ENCODE measurements around the gene STXBP5. TPM values are rescaled to one million over a fixed set of nuclear protein-coding genes. Genes with fewer than 3 reads are reported as not detected.

The STXBP5 gene
- total and polyA plus RNA-seq, 7 experiments from 2014 or later: 2.5 to 47.4 (median 26.5) TPM

GRCh38 chr6:147395158-147395557 is 190.9 kb downstream of the STXBP5 start:
- H3K36me3 ChIP-seq (ENCODE audit: control insufficient read depth in 2 of 3, insufficient read depth in 3 of 3, low read length in 3 of 3): no peaks in the 10 kb centered on the region
- POLR2A ChIA-PET: no interaction called here
- Mint-ChIP-seq H3K9me3 (peaks cover 0 to 5% (median 3%) of the 10 kb centered on the region in 11 donors), H3K27me3 (no peaks in the 10 kb centered on the region), H3K36me3 (peaks cover 0 to 4% (median 0%) of the 10 kb centered on the region in 5 donors), H3K4me1 (no peaks in the 10 kb centered on the region), H3K4me3 (no peak overlapping the region), H3K27ac (no peak overlapping the region)
- no peaks in the 10 kb centered on the region for H3K9me3 ChIP-seq (ENCODE audit: control insufficient read depth in 2 of 3, low read length in 3 of 3)
- intact Hi-C loops (cut with micrococcal nuclease): no loop called here
- ATAC-seq (no peak), DNase-seq (no peak)
- no peak overlapping the region for H3K27ac ChIP-seq (ENCODE audit: low read depth, low read length)
- CTCF ChIA-PET: no interaction called here
- H3K4me1 ChIP-seq (ENCODE audit: control insufficient read depth in 2 of 2, insufficient read depth in 2 of 2, low read length in 2 of 2): no peaks in the 10 kb centered on the region
- H3K27me3 ChIP-seq (ENCODE audit: control insufficient read depth in 2 of 2, insufficient read depth in 2 of 2, low read length in 2 of 2): no peaks in the 10 kb centered on the region
- H3K4me3 ChIP-seq (ENCODE audit: low read length): no peak overlapping the region

- H3K27ac Mint-ChIP-seq: no peak overlapping the region
- ATAC-seq (no peak), DNase-seq (no peak)
- CTCF ChIA-PET: no interaction called here
- no peaks in the 10 kb centered on the region for H3K4me1 Mint-ChIP-seq
- peaks cover 6 to 24% (median 11%) of the 10 kb centered on the region in 11 donors for H3K9me3 Mint-ChIP-seq
- peaks cover 0 to 7% (median 6%) of the 10 kb centered on the region in 5 donors for H3K36me3 Mint-ChIP-seq
- no peaks in the 10 kb centered on the region for H3K4me1 ChIP-seq (ENCODE audit: control insufficient read depth in 2 of 2, insufficient read depth in 2 of 2, low read length in 2 of 2)
- no peak overlapping the region for H3K4me3 ChIP-seq (ENCODE audit: low read length)
- POLR2A ChIA-PET: no interaction called here
- no peaks in the 10 kb centered on the region for H3K27me3 ChIP-seq (ENCODE audit: control insufficient read depth in 2 of 2, insufficient read depth in 2 of 2, low read length in 2 of 2)
- peaks cover 0 to 18% (median 0%) of the 10 kb centered on the region in 3 experiments for H3K9me3 ChIP-seq (ENCODE audit: control insufficient read depth in 2 of 3, low read length in 3 of 3)
- no peak overlapping the region for H3K4me3 Mint-ChIP-seq
- no peaks in the 10 kb centered on the region for H3K36me3 ChIP-seq (ENCODE audit: control insufficient read depth in 2 of 3, insufficient read depth in 3 of 3, low read length in 3 of 3)
- H3K27me3 Mint-ChIP-seq: no peaks in the 10 kb centered on the region
- no peak overlapping the region for H3K27ac ChIP-seq (ENCODE audit: low read depth, low read length)
- intact Hi-C loops (cut with micrococcal nuclease): no loop called here
Measured at GRCh38 chr6:147397306-147397705, 193.1 kb downstream of the STXBP5 start.

- Mint-ChIP-seq H3K4me3 (no peak overlapping the region), H3K9me3 (peaks cover 6 to 57% (median 17%) of the 10 kb centered on the region in 11 donors)
- intact Hi-C loops (cut with micrococcal nuclease): no loop called here
Measured at GRCh38 chr6:147400968-147401367, 196.8 kb downstream of the STXBP5 start.

GRCh38 chr6:147401779-147402178 is 197.6 kb downstream of the STXBP5 start:
- ChIA-PET POLR2A (no interaction called here), CTCF (no interaction called here)
- intact Hi-C loops (cut with micrococcal nuclease): no loop called here
- Histone ChIP-seq H3K27ac (ENCODE audit: low read depth, low read length) (no peak overlapping the region), H3K4me3 (ENCODE audit: low read length) (no peak overlapping the region), H3K36me3 (ENCODE audit: control insufficient read depth in 2 of 3, insufficient read depth in 3 of 3, low read length in 3 of 3) (no peaks in the 10 kb centered on the region), H3K27me3 (ENCODE audit: control insufficient read depth in 2 of 2, insufficient read depth in 2 of 2, low read length in 2 of 2) (no peaks in the 10 kb centered on the region), H3K4me1 (ENCODE audit: control insufficient read depth in 2 of 2, insufficient read depth in 2 of 2, low read length in 2 of 2) (no peaks in the 10 kb centered on the region), H3K9me3 (ENCODE audit: control insufficient read depth in 2 of 3, low read length in 3 of 3) (peaks cover 0 to 18% (median 0%) of the 10 kb centered on the region in 3 experiments)
- ATAC-seq (no peak), DNase-seq (no peak)
- H3K36me3 Mint-ChIP-seq: peaks cover 0 to 17% (median 6%) of the 10 kb centered on the region in 5 donors
- peaks cover 0 to 4% (median 0%) of the 10 kb centered on the region in 5 donors for H3K27me3 Mint-ChIP-seq
- H3K4me3 Mint-ChIP-seq: no peak overlapping the region
- H3K27ac Mint-ChIP-seq: no peak overlapping the region
- H3K4me1 Mint-ChIP-seq: no peaks in the 10 kb centered on the region
- peaks cover 6 to 57% (median 17%) of the 10 kb centered on the region in 11 donors for H3K9me3 Mint-ChIP-seq

More at GRCh38 chr6:147400968-147401367, 196.8 kb downstream of the STXBP5 start:
- ChIA-PET CTCF (no interaction called here), POLR2A (no interaction called here)
- DNase-seq (no peak), ATAC-seq (no peak)
- H3K27me3 ChIP-seq (ENCODE audit: control insufficient read depth in 2 of 2, insufficient read depth in 2 of 2, low read length in 2 of 2): no peaks in the 10 kb centered on the region
- H3K27ac ChIP-seq (ENCODE audit: low read depth, low read length): no peak overlapping the region
- Mint-ChIP-seq H3K4me1 (no peaks in the 10 kb centered on the region), H3K27ac (no peak overlapping the region), H3K36me3 (peaks cover 0 to 17% (median 6%) of the 10 kb centered on the region in 5 donors), H3K27me3 (peaks cover 0 to 4% (median 0%) of the 10 kb centered on the region in 5 donors)
- no peaks in the 10 kb centered on the region for H3K36me3 ChIP-seq (ENCODE audit: control insufficient read depth in 2 of 3, insufficient read depth in 3 of 3, low read length in 3 of 3)
- H3K4me3 ChIP-seq (ENCODE audit: low read length): no peak overlapping the region
- H3K9me3 ChIP-seq (ENCODE audit: control insufficient read depth in 2 of 3, low read length in 3 of 3): peaks cover 0 to 18% (median 0%) of the 10 kb centered on the region in 3 experiments
- H3K4me1 ChIP-seq (ENCODE audit: control insufficient read depth in 2 of 2, insufficient read depth in 2 of 2, low read length in 2 of 2): no peaks in the 10 kb centered on the region

- Mint-ChIP-seq H3K4me1 (no peaks in the 10 kb centered on the region), H3K4me3 (no peak overlapping the region), H3K27ac (no peak overlapping the region), H3K9me3 (peaks cover 0 to 44% (median 9%) of the 10 kb centered on the region in 11 donors), H3K27me3 (peaks cover 2 to 22% (median 20%) of the 10 kb centered on the region in 5 donors), H3K36me3 (peaks cover 0 to 11% (median 0%) of the 10 kb centered on the region in 5 donors)
- H3K9me3 ChIP-seq (ENCODE audit: control insufficient read depth in 2 of 3, low read length in 3 of 3): peaks cover 0 to 6% (median 0%) of the 10 kb centered on the region in 3 experiments
- H3K27ac ChIP-seq (ENCODE audit: low read depth, low read length): no peak overlapping the region
- H3K27me3 ChIP-seq (ENCODE audit: control insufficient read depth in 2 of 2, insufficient read depth in 2 of 2, low read length in 2 of 2): no peaks in the 10 kb centered on the region
- ATAC-seq (no peak), DNase-seq (no peak)
- intact Hi-C loops (cut with micrococcal nuclease): no loop called here
- H3K36me3 ChIP-seq (ENCODE audit: control insufficient read depth in 2 of 3, insufficient read depth in 3 of 3, low read length in 3 of 3): no peaks in the 10 kb centered on the region
- CTCF ChIA-PET: no interaction called here
- H3K4me1 ChIP-seq (ENCODE audit: control insufficient read depth in 2 of 2, insufficient read depth in 2 of 2, low read length in 2 of 2): no peaks in the 10 kb centered on the region
- POLR2A ChIA-PET: no interaction called here
- H3K4me3 ChIP-seq (ENCODE audit: low read length): no peak overlapping the region
Measured at GRCh38 chr6:147406783-147407182, 202.6 kb downstream of the STXBP5 start.

GRCh38 chr6:147407571-147407970 is 203.4 kb downstream of the STXBP5 start:
- intact Hi-C loops (cut with micrococcal nuclease): no loop called here
- H3K36me3 Mint-ChIP-seq: peaks cover 0 to 10% (median 0%) of the 10 kb centered on the region in 5 donors
- ATAC-seq (no peak), DNase-seq (no peak)
- no peaks in the 10 kb centered on the region for H3K9me3 ChIP-seq (ENCODE audit: control insufficient read depth in 2 of 3, low read length in 3 of 3)
- ChIA-PET CTCF (no interaction called here), POLR2A (no interaction called here)
- no peaks in the 10 kb centered on the region for H3K4me1 Mint-ChIP-seq
- no peak overlapping the region for H3K27ac Mint-ChIP-seq
- no peak overlapping the region for H3K4me3 ChIP-seq (ENCODE audit: low read length)
- no peaks in the 10 kb centered on the region for H3K4me1 ChIP-seq (ENCODE audit: control insufficient read depth in 2 of 2, insufficient read depth in 2 of 2, low read length in 2 of 2)
- H3K27me3 Mint-ChIP-seq: peaks cover 2 to 29% (median 21%) of the 10 kb centered on the region in 5 donors
- H3K27me3 ChIP-seq (ENCODE audit: control insufficient read depth in 2 of 2, insufficient read depth in 2 of 2, low read length in 2 of 2): no peaks in the 10 kb centered on the region
- H3K36me3 ChIP-seq (ENCODE audit: control insufficient read depth in 2 of 3, insufficient read depth in 3 of 3, low read length in 3 of 3): no peaks in the 10 kb centered on the region
- no peak overlapping the region for H3K4me3 Mint-ChIP-seq
- H3K9me3 Mint-ChIP-seq: peaks cover 0 to 36% (median 2%) of the 10 kb centered on the region in 11 donors
- no peak overlapping the region for H3K27ac ChIP-seq (ENCODE audit: low read depth, low read length)

GRCh38 chr6:147416622-147417021 is 212.4 kb downstream of the STXBP5 start:
- Histone ChIP-seq H3K4me1 (ENCODE audit: control insufficient read depth in 2 of 2, insufficient read depth in 2 of 2, low read length in 2 of 2) (no peaks in the 10 kb centered on the region), H3K27ac (ENCODE audit: low read depth, low read length) (no peak overlapping the region), H3K4me3 (ENCODE audit: low read length) (no peak overlapping the region), H3K36me3 (ENCODE audit: control insufficient read depth in 2 of 3, insufficient read depth in 3 of 3, low read length in 3 of 3) (no peaks in the 10 kb centered on the region), H3K27me3 (ENCODE audit: control insufficient read depth in 2 of 2, insufficient read depth in 2 of 2, low read length in 2 of 2) (no peaks in the 10 kb centered on the region), H3K9me3 (ENCODE audit: control insufficient read depth in 2 of 3, low read length in 3 of 3) (no peaks in the 10 kb centered on the region)
- Mint-ChIP-seq H3K4me1 (no peaks in the 10 kb centered on the region), H3K9me3 (peaks cover 0 to 5% (median 2%) of the 10 kb centered on the region in 11 donors), H3K4me3 (no peak overlapping the region), H3K27ac (no peak overlapping the region), H3K36me3 (no peaks in the 10 kb centered on the region), H3K27me3 (peaks cover 2 to 28% (median 11%) of the 10 kb centered on the region in 5 donors)
- no peak for DNase-seq
- POLR2A ChIA-PET: no interaction called here
- intact Hi-C loops (cut with micrococcal nuclease): no loop called here
- CTCF ChIA-PET: no interaction called here
- ATAC-seq: no peak

Measured in naive thymus-derived CD4-positive, alpha-beta T cell (primary cell).